HepG2 (cell line): Measurements from ENCODE around the gene RPS6KA2. TPM values are rescaled to one million over a fixed set of nuclear protein-coding genes. Genes with fewer than 3 reads are reported as not detected.

Experiments used
- ATAC-seq: fragments of 200-7000 bp; cut with Tn5 transposase; 3 replicates; pipeline ENCODE4 v1.9.1; 2020; ENCODE audit warnings: mild to moderate bottlenecking, moderate library complexity
- BruUV-seq: library from RNA; stranded (reverse); fragments of 400-500 nt; replicated peaks from 2 replicates; lab custom pipeline; 2021; lab: Mats Ljungman, UMichigan
- CTCF ChIA-PET: fragments of 300-600 bp; formaldehyde crosslinking; extraction: SDS; loops from one replicate; lab custom pipeline; 2021; ENCODE audit warnings: low total read pairs, inconsistent platforms, low intra/inter-chr PET ratio; lab: Yijun Ruan, JAX
- POLR2A ChIA-PET: fragments of 350-600 bp; sonication (Branson Sonifier 250); formaldehyde crosslinking; loops from one replicate; lab custom pipeline; 2020; ENCODE audit warnings: antibody characterized with exemption, inconsistent platforms; lab: Yijun Ruan, JAX
- DNase-seq: peaks from one replicate; pipeline ENCODE4 v3.0.0-alpha.2; 2015; ENCODE audit warnings: low spot score
- FAIRE-seq: peaks from 3 replicates; lab custom pipeline; 2011; peaks lifted over from hg19 to GRCh38; lab: Jason Lieb, UNC
- H2AFZ ChIP-seq: one replicate; pipeline ENCODE4 v1.6.1; 2011; ENCODE audit warnings: low read length, inconsistent platforms
- H3K27ac ChIP-seq: fragments of 300-600 bp; 3 replicates; pipeline ENCODE4 v1.8.0; 2011; ENCODE audit warnings: mixed run types, mild to moderate bottlenecking, mixed read lengths, low read length, inconsistent platforms; ENCODE audit not compliant: insufficient read depth; ENCODE audit errors: extremely low read length
- H3K27me3 ChIP-seq, 2 experiments: fragments of 200-600 bp in 1 of 2; 2 replicates in 1 of 2; 3 replicates in 1 of 2; pipeline versions ENCODE4 v1.6.0 to v1.8.0; 2011; ENCODE audit warnings: low read length in 2 of 2, mild to moderate bottlenecking in 2 of 2, moderate library complexity in 2 of 2, inconsistent platforms in 1 of 2; ENCODE audit not compliant: insufficient read depth in 2 of 2, control insufficient read depth in 1 of 2
- H3K36me3 ChIP-seq, 2 experiments: fragments of 200-600 bp in 1 of 2; replicated peaks in 1 of 2; 2 replicates in 1 of 2; 3 replicates in 1 of 2; pipeline versions ENCODE4 v1.5.1 to v1.8.0; 2011; ENCODE audit warnings: low read length in 2 of 2, inconsistent platforms in 1 of 2; ENCODE audit not compliant: insufficient read depth in 2 of 2, control insufficient read depth in 1 of 2
- H3K4me1 ChIP-seq: 2 replicates; pipeline ENCODE4 v1.5.1; 2012; ENCODE audit warnings: low read length, inconsistent platforms; ENCODE audit not compliant: insufficient read depth
- H3K4me2 ChIP-seq: 2 replicates; pipeline ENCODE4 v1.6.0; 2011; ENCODE audit warnings: low read depth, low read length, inconsistent platforms
- H3K4me3 ChIP-seq, 3 experiments: fragments of 200-600 bp in 1 of 3; sonication (generic), shearing (Covaris generic) in 1 of 3; replicated peaks in 1 of 3; 2 replicates each; pipeline ENCODE4 v1.5.1; 2011 to 2016; ENCODE audit warnings: low read length in 3 of 3, inconsistent platforms in 2 of 3, low read depth in 2 of 3, mild to moderate bottlenecking in 2 of 3, control low read depth in 1 of 3, mixed read lengths in 1 of 3; ENCODE audit not compliant: insufficient read depth in 1 of 3
- H3K79me2 ChIP-seq: one replicate; pipeline ENCODE4 v1.6.1; 2011; ENCODE audit warnings: low read length, inconsistent platforms; ENCODE audit not compliant: insufficient read depth
- H3K9ac ChIP-seq: 2 replicates; pipeline ENCODE4 v1.6.0; 2011; ENCODE audit warnings: mild to moderate bottlenecking, low read depth, low read length, inconsistent platforms; ENCODE audit not compliant: insufficient read depth
- H3K9me3 ChIP-seq: 2 replicates; pipeline ENCODE4 v1.5.1; 2012; ENCODE audit warnings: mild to moderate bottlenecking, low read length
- H4K20me1 ChIP-seq: 2 replicates; pipeline ENCODE4 v1.6.0; 2011; ENCODE audit warnings: inconsistent platforms, mild to moderate bottlenecking, low read length, moderate library complexity; ENCODE audit not compliant: insufficient read depth
- CEBPB ChIP-seq: IDR thresholded peaks from 2 replicates; pipeline ENCODE4 v1.6.1; 2011; ENCODE audit warnings: low read depth, low read length, improper control_type of control experiment, borderline replicate concordance
- HBP1 ChIP-seq: IDR thresholded peaks from 2 replicates; pipeline ENCODE4 v1.6.1; 2016; ENCODE audit warnings: low read depth, control low read depth
- MLXIP ChIP-seq: sonication (generic); formaldehyde crosslinking; IDR thresholded peaks from 2 replicates; pipeline ENCODE4 v1.9.0; 2021; ENCODE audit warnings: missing genetic modification reagents, borderline replicate concordance
- MTA1 ChIP-seq: sonication (generic); formaldehyde crosslinking; IDR thresholded peaks from 2 replicates; pipeline ENCODE4 v1.4.0; 2020; ENCODE audit warnings: missing genetic modification reagents, mild to moderate bottlenecking, borderline replicate concordance
- NR3C1 ChIP-seq: sonication (generic); formaldehyde crosslinking; IDR thresholded peaks from 2 replicates; pipeline ENCODE4 v1.4.0; 2020; ENCODE audit warnings: missing genetic modification reagents
- SATB2 ChIP-seq: sonication (generic); formaldehyde crosslinking; IDR thresholded peaks from 2 replicates; pipeline ENCODE4 v1.5.0; 2020; ENCODE audit warnings: missing genetic modification reagents
- ZFP36L2 ChIP-seq: sonication (generic); formaldehyde crosslinking; IDR thresholded peaks from 2 replicates; pipeline ENCODE4 v1.4.0; 2020; ENCODE audit warnings: missing genetic modification reagents
- ZIK1 ChIP-seq: sonication (generic); formaldehyde crosslinking; IDR thresholded peaks from 2 replicates; pipeline ENCODE4 v1.5.0; 2020; ENCODE audit warnings: mild to moderate bottlenecking, low read depth, missing genetic modification reagents, borderline replicate concordance
- ZKSCAN1 ChIP-seq: fragments of 150-350 bp; IDR thresholded peaks from 2 replicates; pipeline ENCODE4 v1.6.1; 2014; ENCODE audit warnings: low read length
- ZNF253 ChIP-seq: sonication (generic); formaldehyde crosslinking; IDR thresholded peaks from 2 replicates; pipeline ENCODE4 v1.8.0; 2022; ENCODE audit warnings: mild to moderate bottlenecking, missing genetic modification reagents, borderline replicate concordance
- ZNF562 ChIP-seq: sonication (generic); formaldehyde crosslinking; IDR thresholded peaks from 2 replicates; pipeline ENCODE4 v1.8.0; 2022; ENCODE audit warnings: missing genetic modification reagents, borderline replicate concordance
- ZSCAN25 ChIP-seq: sonication (generic); formaldehyde crosslinking; IDR thresholded peaks from 2 replicates; pipeline ENCODE4 v1.8.0; 2022; ENCODE audit warnings: mild to moderate bottlenecking, missing genetic modification reagents
- WGBS: methylation state at CpG from one replicate; pipeline ENCODE4 v1.1.6; 2017; ENCODE audit warnings: low lambda C conversion rate; 5-methylcytosine and 5-hydroxymethylcytosine counted together
- in situ Hi-C: cut with HindIII; loops from 2 replicates; pipeline ENCODE4 v1.10.0; 2017; ENCODE audit warnings: low pct_unique_long_range_greater_than_20kb; ENCODE audit not compliant: extremely low pct_ligation_motif_present
- intact Hi-C: fragments of 100-400 bp; cut with micrococcal nuclease; formaldehyde crosslinking; loops from one replicate; pipeline ENCODE4 v1.10.0; 2022; ENCODE audit not compliant: unreplicated experiment
- polyA plus RNA-seq, 8 experiments: library from polyadenylated mRNA; depleted of rRNA in 3 of 8; stranded (reverse) in 7 of 8; unstranded in 1 of 8; fragments of >200 nt; fragmentation: Illumina TruSeq in 4 of 8; extraction: Trizol in 4 of 8; gene quantifications; 2 replicates each; pipeline versions ENCODE4 v1.2.1 to v1.2.3, GENCODE V29; 2011 to 2016; ENCODE audit warnings: low read depth in 4 of 8, missing spikeins in 1 of 8, mixed read lengths in 1 of 8; ENCODE audit not compliant: insufficient read depth in 1 of 8
- total RNA-seq, 5 experiments: library from RNA; depleted of rRNA; stranded (reverse); fragments of >200 nt; fragmentation: Illumina TruSeq; extraction: Trizol; gene quantifications; 2 replicates each; pipeline ENCODE4 v1.2.3, GENCODE V29; 2016; ENCODE audit warnings: low read depth in 1 of 5
- TF ChIP-seq, protein P1 (sequence below): sonication (generic); formaldehyde crosslinking; IDR thresholded peaks from 2 replicates; pipeline ENCODE4 v1.5.1; 2020; ENCODE audit warnings: mild to moderate bottlenecking, missing genetic modification reagents, moderate library complexity
- TF ChIP-seq, protein P2 (sequence below): sonication (generic); formaldehyde crosslinking; IDR thresholded peaks from 2 replicates; pipeline ENCODE4 v1.9.0; 2021; ENCODE audit warnings: missing genetic modification reagents, borderline replicate concordance
- TF ChIP-seq, protein P3 (sequence below): sonication (generic); formaldehyde crosslinking; IDR thresholded peaks from 2 replicates; pipeline ENCODE4 v1.5.0; 2020; ENCODE audit warnings: mild to moderate bottlenecking, low read depth, missing genetic modification reagents, borderline replicate concordance

The RPS6KA2 gene
- total and polyA plus RNA-seq, 2 of the 13 experiments (the other 11 are each of a cell fraction or from before 2014, with no cell fraction given) = 0.22 to 0.38 TPM

- Histone ChIP-seq H3K4me1 (no peaks in the 10 kb centered on the region), H3K36me3 (no peaks in the 10 kb centered on the region), H2AFZ (no peak overlapping the region), H3K9ac (no peak overlapping the region)
- ATAC-seq (no peak), DNase-seq (no peak)
- POLR2A ChIA-PET = interaction anchor here (0.6 kb wide), 1 partner anchor 187 kb away, joined by 3 read pairs; no protein-coding TSS in a partner anchor
- intact Hi-C loops (no loop called here), in situ Hi-C loops (no loop called here)
- TF ChIP-seq SATB2 (CRISPR knock-in tag) = no peak
- no peak for TF ChIP-seq HBP1 (CRISPR knock-in tag)
- TF ChIP-seq, protein P1, sequence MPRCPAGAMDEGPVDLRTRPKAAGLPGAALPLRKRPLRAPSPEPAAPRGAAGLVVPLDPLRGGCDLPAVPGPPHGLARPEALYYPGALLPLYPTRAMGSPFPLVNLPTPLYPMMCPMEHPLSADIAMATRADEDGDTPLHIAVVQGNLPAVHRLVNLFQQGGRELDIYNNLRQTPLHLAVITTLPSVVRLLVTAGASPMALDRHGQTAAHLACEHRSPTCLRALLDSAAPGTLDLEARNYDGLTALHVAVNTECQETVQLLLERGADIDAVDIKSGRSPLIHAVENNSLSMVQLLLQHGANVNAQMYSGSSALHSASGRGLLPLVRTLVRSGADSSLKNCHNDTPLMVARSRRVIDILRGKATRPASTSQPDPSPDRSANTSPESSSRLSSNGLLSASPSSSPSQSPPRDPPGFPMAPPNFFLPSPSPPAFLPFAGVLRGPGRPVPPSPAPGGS (CRISPR knock-in tag) = no peak
- TF ChIP-seq MTA1 (CRISPR knock-in tag) = no peak
- TF ChIP-seq ZFP36L2 = no peak
- TF ChIP-seq CEBPB = no peak
- TF ChIP-seq ZKSCAN1 = no peak
- no peak for TF ChIP-seq MLXIP (CRISPR knock-in tag)
- TF ChIP-seq ZNF253 (CRISPR knock-in tag) = no peak
- TF ChIP-seq, protein P2, sequence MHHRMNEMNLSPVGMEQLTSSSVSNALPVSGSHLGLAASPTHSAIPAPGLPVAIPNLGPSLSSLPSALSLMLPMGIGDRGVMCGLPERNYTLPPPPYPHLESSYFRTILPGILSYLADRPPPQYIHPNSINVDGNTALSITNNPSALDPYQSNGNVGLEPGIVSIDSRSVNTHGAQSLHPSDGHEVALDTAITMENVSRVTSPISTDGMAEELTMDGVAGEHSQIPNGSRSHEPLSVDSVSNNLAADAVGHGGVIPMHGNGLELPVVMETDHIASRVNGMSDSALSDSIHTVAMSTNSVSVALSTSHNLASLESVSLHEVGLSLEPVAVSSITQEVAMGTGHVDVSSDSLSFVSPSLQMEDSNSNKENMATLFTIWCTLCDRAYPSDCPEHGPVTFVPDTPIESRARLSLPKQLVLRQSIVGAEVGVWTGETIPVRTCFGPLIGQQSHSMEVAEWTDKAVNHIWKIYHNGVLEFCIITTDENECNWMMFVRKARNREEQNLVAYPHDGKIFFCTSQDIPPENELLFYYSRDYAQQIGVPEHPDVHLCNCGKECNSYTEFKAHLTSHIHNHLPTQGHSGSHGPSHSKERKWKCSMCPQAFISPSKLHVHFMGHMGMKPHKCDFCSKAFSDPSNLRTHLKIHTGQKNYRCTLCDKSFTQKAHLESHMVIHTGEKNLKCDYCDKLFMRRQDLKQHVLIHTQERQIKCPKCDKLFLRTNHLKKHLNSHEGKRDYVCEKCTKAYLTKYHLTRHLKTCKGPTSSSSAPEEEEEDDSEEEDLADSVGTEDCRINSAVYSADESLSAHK (CRISPR knock-in tag) = no peak
- no peak for TF ChIP-seq ZIK1
- no peak for TF ChIP-seq ZNF562 (CRISPR knock-in tag)
- no peak for TF ChIP-seq NR3C1 (CRISPR knock-in tag)
- TF ChIP-seq ZSCAN25 (CRISPR knock-in tag) = no peak
- TF ChIP-seq, protein P3, sequence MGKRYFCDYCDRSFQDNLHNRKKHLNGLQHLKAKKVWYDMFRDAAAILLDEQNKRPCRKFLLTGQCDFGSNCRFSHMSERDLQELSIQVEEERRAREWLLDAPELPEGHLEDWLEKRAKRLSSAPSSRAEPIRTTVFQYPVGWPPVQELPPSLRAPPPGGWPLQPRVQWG (CRISPR knock-in tag) = no peak
- TF ChIP-seq, all 625 proteins: peak for 0
- H3K27ac ChIP-seq = no peak overlapping the region
- no peaks in the 10 kb centered on the region for H4K20me1 ChIP-seq
- BruUV-seq = no TSS peak
- CTCF ChIA-PET = no interaction called here
- peaks cover 4 to 77% of the 10 kb centered on the region in 2 experiments; a peak in 4 of 5 replicates for H3K27me3 ChIP-seq
- no peak for FAIRE-seq
- no peaks in the 10 kb centered on the region for H3K9me3 ChIP-seq
- 43% methylated on average over 10 of the region's 10 CpGs for WGBS
- no peaks in the 10 kb centered on the region for H3K79me2 ChIP-seq
- H3K4me3 ChIP-seq = no peak overlapping the region
- H3K4me2 ChIP-seq = no peak overlapping the region
Measured at GRCh38 chr6:166544296-166544605, 82.8 kb downstream of the RPS6KA2 start.
